ENCODE results near the gene KLRD1.

The KLRD1 gene, protein sequence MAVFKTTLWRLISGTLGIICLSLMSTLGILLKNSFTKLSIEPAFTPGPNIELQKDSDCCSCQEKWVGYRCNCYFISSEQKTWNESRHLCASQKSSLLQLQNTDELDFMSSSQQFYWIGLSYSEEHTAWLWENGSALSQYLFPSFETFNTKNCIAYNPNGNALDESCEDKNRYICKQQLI

GRCh38 chr12:10307630-10308029 is at the start of gene KLRD1:
Gene KLRD1 (plus strand): TSS chr12:10307870. CDS start chr12:10308078, 208 bp downstream.
- H3K9me3 ChIP-seq (ENCODE audit: control insufficient read depth in 5 of 5, low read length in 5 of 5), result no peaks in the 10 kb centered on the region
- H3K9ac ChIP-seq (ENCODE audit: low read length in 5 of 5), result no peak within 1 kb of the TSS
- no peaks in the 10 kb centered on the region for H3K27me3 ChIP-seq (ENCODE audit: control insufficient read depth in 5 of 5, insufficient read depth in 4 of 5, low read length in 5 of 5)
- H3K4me3 ChIP-seq (ENCODE audit: low read depth in 1 of 5, low read length in 5 of 5), result no peak within 1 kb of the TSS
- no peak within 1 kb of the TSS for H3K27ac ChIP-seq (ENCODE audit: low read depth, low read length)
- H3K4me1 ChIP-seq (ENCODE audit: control insufficient read depth in 5 of 5, insufficient read depth in 5 of 5, low read length in 5 of 5), result no peaks in the 10 kb centered on the region
- no peaks in the 10 kb centered on the region for H3K36me3 ChIP-seq (ENCODE audit: control insufficient read depth in 5 of 5, insufficient read depth in 5 of 5, low read length in 5 of 5)

DNA sequence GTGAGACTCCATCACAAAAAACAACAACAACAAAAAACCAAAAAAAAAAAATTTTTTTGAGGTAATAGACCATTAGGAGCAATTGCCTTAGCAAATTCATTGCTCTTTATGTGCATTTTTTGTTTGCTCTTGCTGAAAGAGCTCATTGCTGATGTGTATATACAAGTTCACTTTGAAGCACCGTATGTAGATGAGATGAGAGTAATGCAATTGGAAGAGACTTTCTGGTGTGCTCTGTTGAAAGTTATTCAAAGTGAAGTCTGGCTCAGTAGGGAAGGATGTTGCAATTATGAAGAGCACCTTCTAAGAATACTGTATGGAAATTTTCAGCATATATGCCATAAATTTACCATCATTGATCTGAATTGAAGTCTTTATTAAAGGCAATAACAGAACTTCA is 46.7 kb upstream of the KLRD1 start:
- no peaks in the 10 kb centered on the region for H3K27me3 ChIP-seq (ENCODE audit: control insufficient read depth in 5 of 5, insufficient read depth in 4 of 5, low read length in 5 of 5)
- no peaks in the 10 kb centered on the region for H3K36me3 ChIP-seq (ENCODE audit: control insufficient read depth in 5 of 5, insufficient read depth in 5 of 5, low read length in 5 of 5)
- no peak overlapping the region for H3K27ac ChIP-seq (ENCODE audit: low read depth, low read length)
- H3K9ac ChIP-seq (ENCODE audit: low read length in 5 of 5), result no peak overlapping the region
- H3K9me3 ChIP-seq (ENCODE audit: control insufficient read depth in 5 of 5, low read length in 5 of 5), result peaks cover 0 to 3% (median 0%) of the 10 kb centered on the region in 5 donors
- no peaks in the 10 kb centered on the region for H3K4me1 ChIP-seq (ENCODE audit: control insufficient read depth in 5 of 5, insufficient read depth in 5 of 5, low read length in 5 of 5)
- H3K4me3 ChIP-seq (ENCODE audit: low read depth in 1 of 5, low read length in 5 of 5), result no peak overlapping the region

- no peaks in the 10 kb centered on the region for H3K9me3 ChIP-seq (ENCODE audit: control insufficient read depth in 5 of 5, low read length in 5 of 5)
- H3K27ac ChIP-seq (ENCODE audit: low read depth, low read length), result no peak overlapping the region
- no peaks in the 10 kb centered on the region for H3K36me3 ChIP-seq (ENCODE audit: control insufficient read depth in 5 of 5, insufficient read depth in 5 of 5, low read length in 5 of 5)
- H3K4me1 ChIP-seq (ENCODE audit: control insufficient read depth in 5 of 5, insufficient read depth in 5 of 5, low read length in 5 of 5), result no peaks in the 10 kb centered on the region
- no peak overlapping the region for H3K4me3 ChIP-seq (ENCODE audit: low read depth in 1 of 5, low read length in 5 of 5)
- H3K9ac ChIP-seq (ENCODE audit: low read length in 5 of 5), result no peak overlapping the region
- no peaks in the 10 kb centered on the region for H3K27me3 ChIP-seq (ENCODE audit: control insufficient read depth in 5 of 5, insufficient read depth in 4 of 5, low read length in 5 of 5)
Measured at GRCh38 chr12:10268037-10268436, 39.6 kb upstream of the KLRD1 start.

DNA sequence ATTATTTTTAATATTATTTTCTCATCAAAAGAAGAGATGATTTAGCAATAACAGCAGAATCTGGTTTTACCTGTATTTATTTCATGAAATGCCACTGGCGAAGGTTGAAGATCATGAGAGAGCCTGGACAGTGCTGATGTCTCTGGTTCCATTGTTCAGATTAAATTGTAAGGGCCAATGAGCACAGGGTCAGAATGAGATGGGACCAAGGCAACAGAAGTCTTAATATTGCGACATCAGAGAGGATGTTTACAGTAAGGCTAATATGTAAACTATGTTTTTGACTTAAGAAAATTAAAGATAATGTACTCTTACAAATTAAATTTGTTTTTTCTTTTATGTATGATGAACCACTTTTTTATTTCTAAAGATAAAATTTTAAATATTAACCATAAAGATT is 35.2 kb upstream of the KLRD1 start:
- H3K4me1 ChIP-seq (ENCODE audit: control insufficient read depth in 5 of 5, insufficient read depth in 5 of 5, low read length in 5 of 5), result no peaks in the 10 kb centered on the region
- H3K27me3 ChIP-seq (ENCODE audit: control insufficient read depth in 5 of 5, insufficient read depth in 4 of 5, low read length in 5 of 5), result no peaks in the 10 kb centered on the region
- H3K9me3 ChIP-seq (ENCODE audit: control insufficient read depth in 5 of 5, low read length in 5 of 5), result no peaks in the 10 kb centered on the region
- H3K4me3 ChIP-seq (ENCODE audit: low read depth in 1 of 5, low read length in 5 of 5), result no peak overlapping the region
- no peaks in the 10 kb centered on the region for H3K36me3 ChIP-seq (ENCODE audit: control insufficient read depth in 5 of 5, insufficient read depth in 5 of 5, low read length in 5 of 5)
- H3K9ac ChIP-seq (ENCODE audit: low read length in 5 of 5), result no peak overlapping the region
- no peak overlapping the region for H3K27ac ChIP-seq (ENCODE audit: low read depth, low read length)

GRCh38 chr12:10276774-10277173 is 30.9 kb upstream of the KLRD1 start:
- Histone ChIP-seq H3K9ac (ENCODE audit: low read length in 5 of 5) (no peak overlapping the region), H3K27ac (ENCODE audit: low read depth, low read length) (no peak overlapping the region), H3K4me1 (ENCODE audit: control insufficient read depth in 5 of 5, insufficient read depth in 5 of 5, low read length in 5 of 5) (no peaks in the 10 kb centered on the region), H3K27me3 (ENCODE audit: control insufficient read depth in 5 of 5, insufficient read depth in 4 of 5, low read length in 5 of 5) (no peaks in the 10 kb centered on the region), H3K36me3 (ENCODE audit: control insufficient read depth in 5 of 5, insufficient read depth in 5 of 5, low read length in 5 of 5) (no peaks in the 10 kb centered on the region), H3K4me3 (ENCODE audit: low read depth in 1 of 5, low read length in 5 of 5) (no peak overlapping the region), H3K9me3 (ENCODE audit: control insufficient read depth in 5 of 5, low read length in 5 of 5) (no peaks in the 10 kb centered on the region)

DNA sequence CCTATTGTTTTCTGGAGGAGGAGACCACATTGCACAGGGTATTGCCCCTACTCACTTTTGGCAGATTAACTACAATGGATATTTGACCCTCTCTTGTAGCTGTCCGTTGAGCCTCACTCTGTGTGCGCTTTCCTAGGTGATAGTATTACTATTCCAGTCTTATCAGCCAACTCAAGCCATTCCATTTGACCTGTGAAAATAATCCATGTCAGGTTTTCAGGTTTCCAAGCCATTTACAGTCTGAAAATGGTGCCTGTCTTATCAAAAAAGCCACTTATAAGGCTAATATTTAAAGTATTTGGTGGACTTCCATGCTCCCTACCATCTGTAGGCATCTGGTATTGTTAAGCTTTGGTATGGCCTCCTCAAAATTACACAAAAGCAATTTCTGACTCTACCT is 29.6 kb upstream of the KLRD1 start:
- Histone ChIP-seq H3K36me3 (ENCODE audit: control insufficient read depth in 5 of 5, insufficient read depth in 5 of 5, low read length in 5 of 5) (no peaks in the 10 kb centered on the region), H3K9me3 (ENCODE audit: control insufficient read depth in 5 of 5, low read length in 5 of 5) (no peaks in the 10 kb centered on the region), H3K4me1 (ENCODE audit: control insufficient read depth in 5 of 5, insufficient read depth in 5 of 5, low read length in 5 of 5) (no peaks in the 10 kb centered on the region), H3K27ac (ENCODE audit: low read depth, low read length) (no peak overlapping the region), H3K9ac (ENCODE audit: low read length in 5 of 5) (no peak overlapping the region), H3K4me3 (ENCODE audit: low read depth in 1 of 5, low read length in 5 of 5) (no peak overlapping the region), H3K27me3 (ENCODE audit: control insufficient read depth in 5 of 5, insufficient read depth in 4 of 5, low read length in 5 of 5) (no peaks in the 10 kb centered on the region)

DNA sequence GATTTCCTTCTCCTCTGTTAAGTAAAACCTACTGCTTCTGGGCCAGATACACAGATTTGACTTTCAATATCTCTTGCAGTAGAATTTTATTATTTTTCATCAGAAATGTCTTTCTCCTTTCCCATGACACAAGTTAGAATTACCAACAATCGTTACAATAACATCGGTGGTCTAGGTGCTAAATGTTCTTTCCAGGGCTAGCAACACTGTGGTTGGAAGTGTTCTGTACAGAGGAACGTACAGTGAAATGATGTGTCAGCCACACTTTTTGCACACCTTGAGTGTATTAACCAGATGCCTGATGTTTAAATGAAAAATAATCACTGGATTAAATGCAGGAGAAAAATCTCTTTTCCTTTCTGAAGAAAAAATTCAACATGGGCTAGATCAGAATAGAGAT is 27.7 kb upstream of the KLRD1 start:
- Histone ChIP-seq H3K27ac (ENCODE audit: low read depth, low read length) (no peak overlapping the region), H3K36me3 (ENCODE audit: control insufficient read depth in 5 of 5, insufficient read depth in 5 of 5, low read length in 5 of 5) (no peaks in the 10 kb centered on the region), H3K9ac (ENCODE audit: low read length in 5 of 5) (no peak overlapping the region), H3K9me3 (ENCODE audit: control insufficient read depth in 5 of 5, low read length in 5 of 5) (no peaks in the 10 kb centered on the region), H3K27me3 (ENCODE audit: control insufficient read depth in 5 of 5, insufficient read depth in 4 of 5, low read length in 5 of 5) (no peaks in the 10 kb centered on the region), H3K4me3 (ENCODE audit: low read depth in 1 of 5, low read length in 5 of 5) (no peak overlapping the region), H3K4me1 (ENCODE audit: control insufficient read depth in 5 of 5, insufficient read depth in 5 of 5, low read length in 5 of 5) (no peaks in the 10 kb centered on the region)

- H3K9me3 ChIP-seq (ENCODE audit: control insufficient read depth in 5 of 5, low read length in 5 of 5), result no peaks in the 10 kb centered on the region
- no peak overlapping the region for H3K27ac ChIP-seq (ENCODE audit: low read depth, low read length)
- no peaks in the 10 kb centered on the region for H3K36me3 ChIP-seq (ENCODE audit: control insufficient read depth in 5 of 5, insufficient read depth in 5 of 5, low read length in 5 of 5)
- H3K27me3 ChIP-seq (ENCODE audit: control insufficient read depth in 5 of 5, insufficient read depth in 4 of 5, low read length in 5 of 5), result no peaks in the 10 kb centered on the region
- no peak overlapping the region for H3K9ac ChIP-seq (ENCODE audit: low read length in 5 of 5)
- no peaks in the 10 kb centered on the region for H3K4me1 ChIP-seq (ENCODE audit: control insufficient read depth in 5 of 5, insufficient read depth in 5 of 5, low read length in 5 of 5)
- H3K4me3 ChIP-seq (ENCODE audit: low read depth in 1 of 5, low read length in 5 of 5), result no peak overlapping the region
Measured at GRCh38 chr12:10283027-10283426, 24.6 kb upstream of the KLRD1 start.

GRCh38 chr12:10285919-10286318 is 21.8 kb upstream of the KLRD1 start:
- no peaks in the 10 kb centered on the region for H3K36me3 ChIP-seq (ENCODE audit: control insufficient read depth in 5 of 5, insufficient read depth in 5 of 5, low read length in 5 of 5)
- H3K27ac ChIP-seq (ENCODE audit: low read depth, low read length), result no peak overlapping the region
- no peak overlapping the region for H3K4me3 ChIP-seq (ENCODE audit: low read depth in 1 of 5, low read length in 5 of 5)
- H3K27me3 ChIP-seq (ENCODE audit: control insufficient read depth in 5 of 5, insufficient read depth in 4 of 5, low read length in 5 of 5), result no peaks in the 10 kb centered on the region
- no peak overlapping the region for H3K9ac ChIP-seq (ENCODE audit: low read length in 5 of 5)
- H3K4me1 ChIP-seq (ENCODE audit: control insufficient read depth in 5 of 5, insufficient read depth in 5 of 5, low read length in 5 of 5), result no peaks in the 10 kb centered on the region
- H3K9me3 ChIP-seq (ENCODE audit: control insufficient read depth in 5 of 5, low read length in 5 of 5), result no peaks in the 10 kb centered on the region

GRCh38 chr12:10289005-10289754 is 18.5 kb upstream of the KLRD1 start:
- no peaks in the 10 kb centered on the region for H3K36me3 ChIP-seq (ENCODE audit: control insufficient read depth in 5 of 5, insufficient read depth in 5 of 5, low read length in 5 of 5)
- no peaks in the 10 kb centered on the region for H3K4me1 ChIP-seq (ENCODE audit: control insufficient read depth in 5 of 5, insufficient read depth in 5 of 5, low read length in 5 of 5)
- H3K4me3 ChIP-seq (ENCODE audit: low read depth in 1 of 5, low read length in 5 of 5), result no peak overlapping the region
- H3K27me3 ChIP-seq (ENCODE audit: control insufficient read depth in 5 of 5, insufficient read depth in 4 of 5, low read length in 5 of 5), result no peaks in the 10 kb centered on the region
- H3K9ac ChIP-seq (ENCODE audit: low read length in 5 of 5), result no peak overlapping the region
- no peak overlapping the region for H3K27ac ChIP-seq (ENCODE audit: low read depth, low read length)
- H3K9me3 ChIP-seq (ENCODE audit: control insufficient read depth in 5 of 5, low read length in 5 of 5), result no peaks in the 10 kb centered on the region

All from subcutaneous abdominal adipose tissue (tissue), 5 donors.